Esophagus squamous epithelium (tissue), 5 donors: Measurements from ENCODE around the gene EVA1A. TPM values are rescaled to one million over a fixed set of nuclear protein-coding genes. Genes with fewer than 3 reads are reported as not detected.

Source experiments
- DNase-seq: peaks from one replicate; lab custom pipeline; 2025; lab: John Stamatoyannopoulos, UW
- H3K27ac ChIP-seq, 4 donors: fragments of 200-600 bp; sonication (generic); one replicate each; pipeline ENCODE4 v1.5.1; 2016 to 2019; ENCODE audit warnings: mild to moderate bottlenecking in 1 of 4
- H3K27me3 ChIP-seq, 4 donors: fragments of 200-600 bp; sonication (generic); 1 replicate in 3 of 4; 2 replicates in 1 of 4; pipeline versions ENCODE4 v1.5.1 to v1.6.0; 2017 to 2021; ENCODE audit warnings: antibody characterized with exemption in 1 of 4
- H3K36me3 ChIP-seq, 3 donors: fragments of 200-600 bp; sonication (generic); one replicate each; pipeline ENCODE4 v1.5.1; 2016 to 2019
- H3K4me1 ChIP-seq, 3 donors: fragments of 200-600 bp; sonication (generic); one replicate each; pipeline ENCODE4 v1.5.1; 2017 to 2019
- H3K4me3 ChIP-seq, 4 donors: fragments of 200-600 bp; sonication (generic); 1 replicate in 3 of 4; 2 replicates in 1 of 4; pipeline ENCODE4 v1.5.1; 2016 to 2019; ENCODE audit warnings: mild to moderate bottlenecking in 2 of 4, moderate library complexity in 1 of 4
- H3K9me3 ChIP-seq, 3 donors: fragments of 200-600 bp; sonication (generic); one replicate each; pipeline ENCODE4 v1.5.1; 2016 to 2019
- POLR2A ChIP-seq, 4 donors: fragments of 450-650 bp; IDR thresholded peaks; one replicate each; pipeline ENCODE4 v1.6.1; 2017; ENCODE audit warnings: antibody characterized with exemption in 4 of 4, mild to moderate bottlenecking in 4 of 4, moderate library complexity in 3 of 4
- WGBS, 2 donors: methylation state at CpG; one replicate each; pipeline ENCODE4 v1.1.5; 2018; 5-methylcytosine and 5-hydroxymethylcytosine counted together
- intact Hi-C: fragments of 100-400 bp; cut with DNase I; formaldehyde crosslinking; loops from one replicate; pipeline ENCODE4 v1.15.0; 2022
- total RNA-seq, 4 donors: library from RNA; depleted of rRNA; stranded (reverse); fragments of >200 nt; gene quantifications; one replicate each; pipeline ENCODE4 v1.1.0, GENCODE V29; 2016
- TF ChIP-seq, protein P1 (sequence below), 6 experiments: fragments of 450-650 bp in 4 of 6; fragments of 200-600 bp in 2 of 6; sonication (generic) in 2 of 6; IDR thresholded peaks; one replicate each; pipeline ENCODE4 v1.5.1; 2016 to 2019; ENCODE audit warnings: antibody characterized with exemption in 6 of 6, mild to moderate bottlenecking in 4 of 6, moderate library complexity in 4 of 6
- donor health status: DM: yes; HTN: yes; CAD: no.

Gene EVA1A
- total RNA-seq, 4 donors from 2014 or later: 0.26 to 9.4 (median 2.3) TPM; not detected in 1

DNA sequence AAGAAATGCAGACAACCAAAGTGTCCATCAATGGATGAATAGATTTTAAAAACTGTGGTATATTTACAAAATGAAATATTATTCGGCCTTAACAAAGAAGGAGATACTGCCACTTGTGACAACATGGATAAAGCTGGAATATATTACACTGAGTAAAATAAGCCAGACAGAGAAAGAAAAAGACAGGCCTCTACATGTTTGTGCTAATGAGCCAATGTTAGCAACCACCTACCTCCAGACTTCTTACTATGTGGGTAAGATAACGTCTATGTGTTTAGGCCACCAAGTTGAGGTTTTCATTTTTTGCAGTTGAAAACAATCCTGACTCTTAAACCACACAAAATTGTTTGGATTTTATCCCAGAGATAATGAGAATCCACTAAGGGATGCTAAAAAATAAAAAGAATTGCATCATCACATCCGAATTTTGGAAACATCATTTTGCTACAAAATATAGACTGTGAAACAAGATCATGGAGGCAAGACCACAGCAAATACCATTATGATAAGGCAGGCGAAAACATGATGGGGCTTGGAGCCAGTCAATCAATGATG lies 47.0 kb downstream of the EVA1A start:
- Histone ChIP-seq H3K9me3 (peaks cover 0 to 8% (median 2%) of the 10 kb centered on the region in 3 donors), H3K4me3 (no peak overlapping the region), H3K36me3 (no peaks in the 10 kb centered on the region), H3K27me3 (no peaks in the 10 kb centered on the region), H3K4me1 (no peaks in the 10 kb centered on the region), H3K27ac (no peak overlapping the region)
- TF ChIP-seq POLR2A (IDR thresholded peaks at IDR 0.05): no peak
- TF ChIP-seq, protein P1, sequence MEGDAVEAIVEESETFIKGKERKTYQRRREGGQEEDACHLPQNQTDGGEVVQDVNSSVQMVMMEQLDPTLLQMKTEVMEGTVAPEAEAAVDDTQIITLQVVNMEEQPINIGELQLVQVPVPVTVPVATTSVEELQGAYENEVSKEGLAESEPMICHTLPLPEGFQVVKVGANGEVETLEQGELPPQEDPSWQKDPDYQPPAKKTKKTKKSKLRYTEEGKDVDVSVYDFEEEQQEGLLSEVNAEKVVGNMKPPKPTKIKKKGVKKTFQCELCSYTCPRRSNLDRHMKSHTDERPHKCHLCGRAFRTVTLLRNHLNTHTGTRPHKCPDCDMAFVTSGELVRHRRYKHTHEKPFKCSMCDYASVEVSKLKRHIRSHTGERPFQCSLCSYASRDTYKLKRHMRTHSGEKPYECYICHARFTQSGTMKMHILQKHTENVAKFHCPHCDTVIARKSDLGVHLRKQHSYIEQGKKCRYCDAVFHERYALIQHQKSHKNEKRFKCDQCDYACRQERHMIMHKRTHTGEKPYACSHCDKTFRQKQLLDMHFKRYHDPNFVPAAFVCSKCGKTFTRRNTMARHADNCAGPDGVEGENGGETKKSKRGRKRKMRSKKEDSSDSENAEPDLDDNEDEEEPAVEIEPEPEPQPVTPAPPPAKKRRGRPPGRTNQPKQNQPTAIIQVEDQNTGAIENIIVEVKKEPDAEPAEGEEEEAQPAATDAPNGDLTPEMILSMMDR (IDR thresholded peaks at IDR 0.05): no peak
- intact Hi-C loops: no loop called here
- WGBS, 2 donors: 79 to 83% methylated on average over 4 of the region's 4 CpGs
- no peak for DNase-seq

DNA sequence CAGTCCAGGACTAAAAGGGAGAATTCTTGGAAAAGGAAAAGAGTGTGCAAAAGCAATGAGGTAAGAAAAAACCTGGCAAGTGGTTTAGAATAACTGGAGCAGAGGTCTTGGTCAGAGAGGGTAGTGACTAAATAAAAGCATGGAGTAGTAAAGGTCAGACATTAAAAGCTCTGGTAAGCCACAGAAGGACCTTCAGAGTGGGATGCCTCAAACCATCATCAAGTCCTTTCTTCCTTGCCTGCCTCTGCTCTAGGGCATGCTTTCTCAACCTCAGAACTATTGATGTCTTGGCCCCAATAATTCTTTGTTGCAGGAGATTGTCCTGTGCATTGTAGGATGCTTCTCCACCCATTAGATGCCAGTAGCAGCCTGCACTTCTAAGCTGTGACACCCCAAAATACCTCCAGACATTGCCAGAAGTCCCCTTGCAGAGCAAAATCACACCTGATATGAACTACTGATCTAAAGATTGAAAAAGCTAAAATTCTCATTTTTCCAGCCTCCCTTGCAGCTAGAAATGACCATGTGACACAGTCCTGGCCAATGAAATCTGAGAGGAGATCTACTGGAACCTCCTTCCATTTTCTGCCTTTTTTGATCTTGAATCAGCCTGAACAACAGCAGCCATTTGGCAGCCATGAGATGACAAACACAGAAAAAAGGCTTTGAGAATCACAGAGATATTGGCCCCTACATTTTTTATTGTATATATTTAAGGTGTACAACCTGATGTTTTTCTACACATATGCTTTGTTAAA lies 48.1 kb downstream of the EVA1A start:
- DNase-seq: no peak
- Histone ChIP-seq H3K27me3 (no peaks in the 10 kb centered on the region), H3K9me3 (peaks cover 0 to 8% (median 5%) of the 10 kb centered on the region in 3 donors), H3K36me3 (no peaks in the 10 kb centered on the region), H3K4me3 (no peak overlapping the region), H3K4me1 (no peaks in the 10 kb centered on the region), H3K27ac (no peak overlapping the region)
- TF ChIP-seq, protein P1 (IDR thresholded peaks at IDR 0.05): no peak
- no peak for TF ChIP-seq POLR2A (IDR thresholded peaks at IDR 0.05)
- intact Hi-C loops: no loop called here

DNA sequence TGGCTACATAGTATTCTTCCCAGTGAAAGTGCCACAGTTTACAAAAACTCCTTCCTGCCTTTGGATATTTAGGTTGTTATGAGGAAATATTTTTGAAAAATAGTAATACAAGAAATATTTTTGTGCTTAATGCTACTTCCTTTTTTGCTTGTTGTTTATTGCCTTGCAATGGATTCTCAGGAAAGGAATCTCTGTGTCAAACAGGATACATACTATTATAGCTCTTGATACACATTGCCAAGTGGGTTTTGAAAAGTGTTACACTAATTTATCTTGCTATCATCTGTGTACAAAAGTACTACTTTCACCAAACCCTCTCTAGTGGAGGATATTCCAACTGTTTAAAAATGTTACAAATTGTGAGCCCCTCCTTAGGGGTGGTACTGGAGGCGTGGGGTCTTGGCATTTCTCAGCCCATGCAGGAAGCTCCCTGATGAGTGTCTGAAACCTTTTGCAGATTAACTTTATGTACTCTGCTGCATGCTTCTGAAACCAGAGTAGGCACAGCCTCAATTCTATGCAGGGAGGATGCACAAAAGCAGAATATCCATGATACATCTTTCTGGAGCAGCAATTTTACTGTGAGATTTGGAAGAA lies 54.5 kb downstream of the EVA1A start:
- H3K9me3 ChIP-seq: peaks cover 0 to 5% (median 0%) of the 10 kb centered on the region in 3 donors
- TF ChIP-seq, protein P1 (IDR thresholded peaks at IDR 0.05): no peak
- TF ChIP-seq POLR2A (IDR thresholded peaks at IDR 0.05): no peak
- no peaks in the 10 kb centered on the region for H3K27me3 ChIP-seq
- no peak overlapping the region for H3K27ac ChIP-seq
- DNase-seq: no peak
- 44 to 61% methylated on average over 1 of the region's 1 CpG for WGBS, 2 donors
- intact Hi-C loops: no loop called here
- no peak overlapping the region for H3K4me3 ChIP-seq
- no peaks in the 10 kb centered on the region for H3K4me1 ChIP-seq
- no peaks in the 10 kb centered on the region for H3K36me3 ChIP-seq

DNA sequence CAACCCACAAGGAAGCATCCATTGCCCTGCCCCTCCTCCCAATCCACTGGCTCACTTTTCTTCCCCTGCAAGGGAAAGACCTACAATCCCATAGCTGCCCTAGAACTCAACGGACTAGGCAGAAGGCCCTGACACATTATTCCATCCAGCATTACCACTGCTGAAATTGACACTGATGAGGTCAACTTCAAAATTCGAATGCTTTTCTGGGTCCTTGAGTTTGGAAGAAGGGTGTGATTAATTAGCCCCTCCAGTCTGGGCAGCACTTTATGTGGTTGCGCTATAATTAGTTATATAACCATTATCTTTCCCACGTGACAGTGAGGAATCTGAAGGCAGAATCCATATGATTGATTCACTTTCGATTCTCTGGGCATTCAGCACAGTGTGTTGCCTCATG lies 55.7 kb downstream of the EVA1A start:
- 69 to 75% methylated on average over 5 of the region's 5 CpGs for WGBS, 2 donors
- H3K27me3 ChIP-seq: no peaks in the 10 kb centered on the region
- DNase-seq: no peak
- H3K27ac ChIP-seq: no peak overlapping the region
- no peak overlapping the region for H3K4me3 ChIP-seq
- peaks cover 0 to 5% (median 0%) of the 10 kb centered on the region in 3 donors for H3K9me3 ChIP-seq
- TF ChIP-seq, protein P1 (IDR thresholded peaks at IDR 0.05): no peak
- no peak for TF ChIP-seq POLR2A (IDR thresholded peaks at IDR 0.05)
- no peaks in the 10 kb centered on the region for H3K36me3 ChIP-seq
- intact Hi-C loops: no loop called here
- no peaks in the 10 kb centered on the region for H3K4me1 ChIP-seq

DNA sequence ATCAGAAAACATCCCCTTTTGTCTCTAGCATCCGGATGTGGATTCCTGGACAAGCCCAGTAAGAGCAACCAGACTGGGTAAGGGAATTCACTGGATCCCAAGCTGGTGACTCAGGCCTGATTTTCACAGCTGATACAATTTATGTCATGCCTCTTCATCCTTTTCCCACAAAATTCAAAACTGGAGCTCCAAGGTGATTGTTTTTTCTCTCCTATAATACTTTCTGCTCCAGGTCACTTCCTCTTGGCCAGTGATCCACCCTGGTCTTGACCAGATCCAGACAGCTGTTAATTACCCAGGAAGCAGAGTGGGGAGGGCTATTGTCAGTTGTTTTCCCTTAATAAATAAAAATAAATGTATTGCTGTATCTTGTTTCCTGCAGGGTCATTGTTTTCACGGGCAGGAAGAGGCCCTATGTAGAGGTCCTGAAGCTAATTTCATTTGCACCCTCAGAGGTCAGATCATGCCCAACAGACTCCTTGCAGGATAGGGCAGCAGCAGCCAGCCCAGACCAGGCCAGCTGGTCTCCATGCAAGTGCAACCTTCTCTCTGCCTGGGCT lies 57.6 kb downstream of the EVA1A start:
- no peaks in the 10 kb centered on the region for H3K27me3 ChIP-seq
- no peak for DNase-seq
- no peak overlapping the region for H3K4me3 ChIP-seq
- no peaks in the 10 kb centered on the region for H3K9me3 ChIP-seq
- H3K27ac ChIP-seq: no peak overlapping the region
- TF ChIP-seq, protein P1 (IDR thresholded peaks at IDR 0.05): no peak
- TF ChIP-seq POLR2A (IDR thresholded peaks at IDR 0.05): no peak
- H3K36me3 ChIP-seq: no peaks in the 10 kb centered on the region
- intact Hi-C loops: no loop called here
- WGBS, 2 donors: 52 to 58% methylated on average over 2 of the region's 2 CpGs
- H3K4me1 ChIP-seq: no peaks in the 10 kb centered on the region
